K562 (cell line): ENCODE measurements around the gene INO80C. TPM values are rescaled to one million over a fixed set of nuclear protein-coding genes. Genes with fewer than 3 reads are reported as not detected.

ENCODE experiments used
- E2F6 ChIP-seq, 2 experiments: IDR thresholded peaks; 2 replicates each; pipeline ENCODE4 v1.6.1; 2011; ENCODE audit warnings: borderline replicate concordance in 1 of 2, control low read depth in 1 of 2, low read depth in 1 of 2, low read length in 1 of 2, mild to moderate bottlenecking in 1 of 2, mixed read lengths in 1 of 2, moderate library complexity in 1 of 2; ENCODE audit not compliant: insufficient read depth in 1 of 2, insufficient read length in 1 of 2, poor library complexity in 1 of 2, severe bottlenecking in 1 of 2; ENCODE audit errors: extremely low read depth in 1 of 2
- EGR1 ChIP-seq: fragments of 450-650 bp; conservative IDR thresholded peaks from 2 replicates; pipeline ENCODE4 v1.6.1; 2017; ENCODE audit warnings: mild to moderate bottlenecking
- HLTF ChIP-seq: fragments of 450-650 bp; IDR thresholded peaks from 2 replicates; pipeline ENCODE4 v1.6.1; 2016
- MAZ ChIP-seq, 2 experiments: fragments of 450-650 bp in 1 of 2; sonication (generic) in 1 of 2; formaldehyde crosslinking; IDR thresholded peaks in 1 of 2; conservative IDR thresholded peaks in 1 of 2; 2 replicates each; pipeline versions ENCODE4 v1.4.0 to v1.5.0; 2020; ENCODE audit warnings: mild to moderate bottlenecking in 1 of 2, missing genetic modification reagents in 1 of 2
- MCM7 ChIP-seq, 2 experiments: fragments of 450-650 bp; IDR thresholded peaks; 2 replicates each; pipeline ENCODE4 v1.6.1; 2016 to 2018
- NELFE ChIP-seq: IDR thresholded peaks from 2 replicates; pipeline ENCODE4 v1.6.1; 2011; ENCODE audit warnings: mild to moderate bottlenecking; ENCODE audit not compliant: insufficient read depth, insufficient read length
- NEUROD1 ChIP-seq: fragments of 150-350 bp; IDR thresholded peaks from 2 replicates; pipeline ENCODE4 v1.6.1; 2014; ENCODE audit warnings: borderline replicate concordance, low read length, low read depth; ENCODE audit not compliant: partially characterized antibody
- POLR2AphosphoS5 ChIP-seq: IDR thresholded peaks from 2 replicates; pipeline ENCODE4 v1.6.1; 2011; ENCODE audit warnings: mild to moderate bottlenecking, low read depth, low read length, moderate library complexity; ENCODE audit not compliant: control insufficient read depth, insufficient read depth
- POLR2G ChIP-seq: fragments of 200-400 bp; formaldehyde crosslinking; IDR thresholded peaks from 2 replicates; pipeline ENCODE4 v1.6.1; 2017; ENCODE audit warnings: low read depth, mild to moderate bottlenecking, antibody characterized with exemption, low read length, moderate library complexity
- TRIM28 ChIP-seq: fragments of 450-650 bp; IDR thresholded peaks from 2 replicates; pipeline ENCODE4 v1.6.1; 2017
- ZBTB40 ChIP-seq, 2 experiments: fragments of 450-650 bp in 1 of 2; sonication (generic) in 1 of 2; formaldehyde crosslinking in 1 of 2; IDR thresholded peaks; 2 replicates each; pipeline versions ENCODE4 v1.7.1 to v1.9.0; 2016 to 2022; ENCODE audit warnings: inconsistent platforms in 1 of 2, mild to moderate bottlenecking in 1 of 2, missing genetic modification reagents in 1 of 2
- ZBTB7A ChIP-seq: IDR thresholded peaks from 2 replicates; pipeline ENCODE4 v1.6.1; 2011; ENCODE audit warnings: low read depth, mild to moderate bottlenecking, low read length, moderate library complexity, borderline replicate concordance; ENCODE audit not compliant: control insufficient read depth
- ZNF263 ChIP-seq: sonication (generic); formaldehyde crosslinking; IDR thresholded peaks from 2 replicates; pipeline ENCODE4 v1.8.0; 2022; ENCODE audit warnings: mild to moderate bottlenecking, missing genetic modification reagents, borderline replicate concordance
- ZNF384 ChIP-seq: IDR thresholded peaks from 2 replicates; pipeline ENCODE4 v1.6.1; 2012; ENCODE audit warnings: low read depth, low read length, improper control_type of control experiment
- ZNF699 ChIP-seq: fragments of 250-450 bp; sonication (Bioruptor Pico); IDR thresholded peaks from 2 replicates; pipeline ENCODE4 v1.8.0; 2021; ENCODE audit warnings: mild to moderate bottlenecking, moderate library complexity; ENCODE audit not compliant: insufficient replicate concordance
- polyA plus RNA-seq, 8 experiments: library from polyadenylated mRNA; depleted of rRNA in 4 of 8; stranded (reverse) in 5 of 8; unstranded in 3 of 8; fragments of >200 nt; fragmentation: Nextera tagmentation in 2 of 8; fragmentation: Illumina TruSeq in 1 of 8; extraction: Ambion mirVana in 2 of 8; extraction: Trizol in 1 of 8; gene quantifications; 2 replicates each; pipeline versions ENCODE4 v1.2.1 to v1.2.3, GENCODE V29; 2011 to 2014; ENCODE audit warnings: inconsistent platforms in 1 of 8, missing spikeins in 1 of 8
- total RNA-seq, 7 experiments: library from RNA; depleted of rRNA in 6 of 7; stranded (reverse); fragments of >200 nt in 6 of 7; fragmentation: Illumina TruSeq in 2 of 7; extraction: Trizol in 2 of 7; gene quantifications; 2 replicates each; pipeline versions ENCODE4 v1.2.1 to v1.2.3, GENCODE V29; 2011 to 2021; ENCODE audit warnings: low replicate concordance in 1 of 7

INO80C gene
- total and polyA plus RNA-seq, 9 of the 15 experiments (the other 6 are each of a cell fraction or from before 2014, with no cell fraction given): 14.3 to 53.3 (median 46.6) TPM

GRCh38 chr18:35497370-35498197 lies at the start of gene INO80C (continued):
- peak; percentile 91 for TF ChIP-seq ZBTB40 (IDR thresholded peaks at IDR 0.05)
- 0 out of 2 replicates have a peak, but pooled peaks have one; percentile 25 for TF ChIP-seq ZBTB40 (CRISPR knock-in tag; IDR thresholded peaks at IDR 0.05)
- TF ChIP-seq POLR2AphosphoS5: peak; percentile 81
- TF ChIP-seq ZNF263 (CRISPR knock-in tag): peak; percentile 55; the same call in 1 of the 2 replicates
- TF ChIP-seq NEUROD1: peak; percentile 100
- peak; percentile 82 for TF ChIP-seq TRIM28
- TF ChIP-seq E2F6 (IDR thresholded peaks at IDR 0.05; ENCODE audit: borderline replicate concordance in 1 of 2, extremely low read depth in 1 of 2, insufficient read depth in 1 of 2, insufficient read length in 1 of 2, low read depth in 1 of 2, low read length in 1 of 2, poor library complexity in 1 of 2, severe bottlenecking in 1 of 2): peak; percentile 85 to 92
- peak; percentile 99 for TF ChIP-seq POLR2G
- no peak for TF ChIP-seq ZNF699 (CRISPR knock-in tag)
- TF ChIP-seq ZBTB7A: peak; percentile 57; the same call in 1 of the 2 replicates
- no peak for TF ChIP-seq NELFE
- peak; percentile 56; the same call in 1 of the 2 replicates for TF ChIP-seq EGR1
- peak; percentile 97 to 98 for TF ChIP-seq MAZ (CRISPR knock-in tag; conservative IDR thresholded peaks at IDR 0.05 in 1 of 2, IDR thresholded peaks at IDR 0.05 in 1 of 2)
- TF ChIP-seq HLTF: 0 out of 2 replicates have a peak, but pooled peaks have one; percentile 28
- TF ChIP-seq MCM7 (IDR thresholded peaks at IDR 0.05): no peak
- TF ChIP-seq ZNF384: peak; percentile 49
